A673 (cell line): ENCODE measurements around the gene AMIGO1.

Source experiments
- CTCF ChIP-seq: fragments of 300-800, 200-600 bp; sonication (generic); conservative IDR thresholded peaks from 2 replicates; pipeline ENCODE4 v1.5.1; 2017; ENCODE audit warnings: low read depth, mild to moderate bottlenecking, antibody characterized with exemption, low read length, moderate library complexity, mixed read lengths
- EZH2 ChIP-seq: fragments of 200-600 bp; sonication (generic); IDR thresholded peaks from 2 replicates; pipeline ENCODE4 v1.6.1; 2017; ENCODE audit warnings: borderline replicate concordance, low read depth, mild to moderate bottlenecking, mixed read lengths, antibody characterized with exemption, low read length; ENCODE audit not compliant: poor library complexity, severe bottlenecking

GRCh38 chr1:109535481-109535880 is 26.0 kb upstream of the AMIGO1 start:
- TF ChIP-seq CTCF = no peak
- no peak for TF ChIP-seq EZH2
